Left ventricle myocardium inferior (tissue), 1 donor: Measurements from ENCODE around the gene PCNT. TPM values are rescaled to one million over a fixed set of nuclear protein-coding genes. Genes with fewer than 3 reads are reported as not detected.
"Not testable (repeated sequence)": the region's sequence is repeated elsewhere in the genome, so short reads cannot be mapped to it uniquely, and the experiment has no call there.

Experiments
- DNase-seq: peaks from one replicate; pipeline ENCODE4 v3.0.0-alpha.2; 2020
- H3K27ac ChIP-seq: fragments of 200-600 bp; replicated peaks from 2 replicates; pipeline ENCODE4 v1.8.0; 2021
- H3K27me3 ChIP-seq: fragments of 200-600 bp; 2 replicates; pipeline ENCODE4 v1.8.0; 2021; ENCODE audit warnings: low read depth
- H3K36me3 ChIP-seq: fragments of 200-600 bp; 2 replicates; pipeline ENCODE4 v1.8.0; 2021
- H3K4me1 ChIP-seq: fragments of 200-600 bp; 2 replicates; pipeline ENCODE4 v1.8.0; 2021
- H3K4me3 ChIP-seq: fragments of 200-600 bp; 2 replicates; pipeline ENCODE4 v1.8.0; 2021; ENCODE audit warnings: mild to moderate bottlenecking, moderate library complexity
- H3K9me3 ChIP-seq: fragments of 200-600 bp; replicated peaks from 2 replicates; pipeline ENCODE4 v1.8.0; 2021
- intact Hi-C: fragments of 100-400 bp; cut with micrococcal nuclease; formaldehyde crosslinking; loops from one replicate; pipeline ENCODE4 v1.11.0; 2022
- total RNA-seq: library from RNA; stranded (reverse); fragmentation: NEBNext Ultra II Directional; extraction: Animal tissue kit (Norgen Biotek cat#: 25700); gene quantifications from one replicate; pipeline ENCODE4 v1.2.1, GENCODE V29; 2021
- TF ChIP-seq, protein P1 (sequence below): fragments of 200-600 bp; IDR thresholded peaks from 2 replicates; pipeline ENCODE4 v1.8.0; 2021; ENCODE audit warnings: antibody characterized with exemption, mild to moderate bottlenecking, borderline replicate concordance
- donor health status: DM: no; HTN: yes; CAD: no; lungs with severe emphysema.

The PCNT gene
- total RNA-seq, 1 donor from 2014 or later: 36.3 TPM

DNA sequence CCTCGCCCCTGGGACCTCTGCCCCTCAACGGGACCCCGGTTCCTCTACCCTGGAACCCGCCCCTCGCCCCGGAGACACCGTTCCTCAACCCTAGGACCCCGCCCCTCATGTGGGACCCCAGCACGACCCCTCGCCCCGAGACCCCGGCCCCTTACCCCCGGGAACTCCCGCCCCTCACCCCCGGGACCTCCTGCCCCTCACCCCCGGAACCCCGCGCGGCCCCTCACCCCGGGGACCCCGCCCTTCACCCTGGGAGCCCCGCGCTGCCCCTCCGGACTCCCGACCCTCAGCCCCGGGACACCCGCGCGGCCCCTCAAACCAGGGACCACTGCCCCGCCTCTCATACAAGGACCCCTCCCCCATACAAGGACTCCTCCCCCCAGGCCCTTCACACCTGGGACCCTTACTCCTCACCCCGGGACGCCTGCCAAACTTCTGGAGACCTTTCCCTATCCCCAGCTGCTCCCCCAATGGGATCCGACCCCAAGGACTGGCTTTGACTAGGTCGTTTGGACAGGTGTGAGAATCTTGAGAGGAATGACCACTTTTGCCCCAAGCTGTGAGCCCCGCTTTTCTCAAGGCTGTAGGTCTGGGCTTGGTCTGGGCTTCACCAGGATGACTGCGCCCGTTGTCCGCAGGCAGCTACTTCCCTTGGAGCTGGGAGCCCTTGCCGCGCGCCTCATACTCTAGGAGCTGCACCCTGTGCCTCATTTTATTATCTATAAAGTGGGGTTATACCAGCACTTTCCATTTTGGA is 135.6 kb downstream of the PCNT start:
- peak; percentile 47 for DNase-seq
- Histone ChIP-seq H3K27me3 (no peaks in the 10 kb centered on the region), H3K4me1 (peaks cover 83% of the 10 kb centered on the region), H3K4me3 (peak overlapping the region; percentile 98), H3K27ac (peak overlapping the region; percentile 98), H3K36me3 (peaks cover 17% of the 10 kb centered on the region), H3K9me3 (no peaks in the 10 kb centered on the region)
- intact Hi-C loops: no loop called here
- TF ChIP-seq, protein P1, sequence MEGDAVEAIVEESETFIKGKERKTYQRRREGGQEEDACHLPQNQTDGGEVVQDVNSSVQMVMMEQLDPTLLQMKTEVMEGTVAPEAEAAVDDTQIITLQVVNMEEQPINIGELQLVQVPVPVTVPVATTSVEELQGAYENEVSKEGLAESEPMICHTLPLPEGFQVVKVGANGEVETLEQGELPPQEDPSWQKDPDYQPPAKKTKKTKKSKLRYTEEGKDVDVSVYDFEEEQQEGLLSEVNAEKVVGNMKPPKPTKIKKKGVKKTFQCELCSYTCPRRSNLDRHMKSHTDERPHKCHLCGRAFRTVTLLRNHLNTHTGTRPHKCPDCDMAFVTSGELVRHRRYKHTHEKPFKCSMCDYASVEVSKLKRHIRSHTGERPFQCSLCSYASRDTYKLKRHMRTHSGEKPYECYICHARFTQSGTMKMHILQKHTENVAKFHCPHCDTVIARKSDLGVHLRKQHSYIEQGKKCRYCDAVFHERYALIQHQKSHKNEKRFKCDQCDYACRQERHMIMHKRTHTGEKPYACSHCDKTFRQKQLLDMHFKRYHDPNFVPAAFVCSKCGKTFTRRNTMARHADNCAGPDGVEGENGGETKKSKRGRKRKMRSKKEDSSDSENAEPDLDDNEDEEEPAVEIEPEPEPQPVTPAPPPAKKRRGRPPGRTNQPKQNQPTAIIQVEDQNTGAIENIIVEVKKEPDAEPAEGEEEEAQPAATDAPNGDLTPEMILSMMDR: no peak

- intact Hi-C loops: no loop called here
- Histone ChIP-seq H3K9me3 (no peaks in the 10 kb centered on the region), H3K4me1 (peaks cover 59% of the 10 kb centered on the region)
Observed at GRCh38 chr21:46461909-46462308, 138.0 kb downstream of the PCNT start.

DNA sequence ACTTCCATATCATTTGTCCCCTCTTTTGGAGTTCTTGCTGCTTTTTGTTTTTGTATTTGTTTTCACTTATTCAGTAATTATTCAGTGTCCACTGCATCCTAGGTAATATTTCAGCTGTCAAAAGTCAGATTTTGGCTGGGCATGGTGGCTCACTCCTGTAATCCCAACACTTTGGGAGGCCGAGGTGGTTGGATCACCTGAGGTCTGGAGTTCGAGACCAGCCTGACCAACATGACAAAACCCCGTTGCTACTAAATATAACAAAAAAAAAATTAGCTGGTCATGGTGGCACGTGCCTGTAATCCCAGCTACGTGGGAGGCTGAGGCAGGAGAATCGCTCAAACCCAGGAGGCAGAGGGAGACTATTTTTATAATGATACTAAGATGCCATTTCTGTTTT is 141.2 kb downstream of the PCNT start:
- H3K27ac ChIP-seq: peak overlapping the region; percentile 7
- H3K27me3 ChIP-seq, intact Hi-C loops, H3K4me3 ChIP-seq, DNase-seq, H3K9me3 ChIP-seq: not testable (repeated sequence)
- peaks cover 33% of the 10 kb centered on the region for H3K4me1 ChIP-seq
- peaks cover 13% of the 10 kb centered on the region for H3K36me3 ChIP-seq

More at GRCh38 chr21:46461909-46462308, 138.0 kb downstream of the PCNT start:
- H3K36me3 ChIP-seq: peaks cover 13% of the 10 kb centered on the region
- no peak overlapping the region for H3K4me3 ChIP-seq
- peak overlapping the region; percentile 47 for H3K27ac ChIP-seq
- TF ChIP-seq, protein P1: no peak
- DNase-seq: no peak
- no peaks in the 10 kb centered on the region for H3K27me3 ChIP-seq

GRCh38 chr21:46465651-46466050 is 141.7 kb downstream of the PCNT start:
- Histone ChIP-seq H3K36me3 (peaks cover 13% of the 10 kb centered on the region), H3K27ac (peak overlapping the region; percentile 7), H3K27me3 (no peaks in the 10 kb centered on the region), H3K4me1 (peaks cover 28% of the 10 kb centered on the region), H3K9me3 (no peaks in the 10 kb centered on the region), H3K4me3 (no peak overlapping the region)
- no peak for DNase-seq
- TF ChIP-seq, protein P1: no peak
- intact Hi-C loops: no loop called here

DNA sequence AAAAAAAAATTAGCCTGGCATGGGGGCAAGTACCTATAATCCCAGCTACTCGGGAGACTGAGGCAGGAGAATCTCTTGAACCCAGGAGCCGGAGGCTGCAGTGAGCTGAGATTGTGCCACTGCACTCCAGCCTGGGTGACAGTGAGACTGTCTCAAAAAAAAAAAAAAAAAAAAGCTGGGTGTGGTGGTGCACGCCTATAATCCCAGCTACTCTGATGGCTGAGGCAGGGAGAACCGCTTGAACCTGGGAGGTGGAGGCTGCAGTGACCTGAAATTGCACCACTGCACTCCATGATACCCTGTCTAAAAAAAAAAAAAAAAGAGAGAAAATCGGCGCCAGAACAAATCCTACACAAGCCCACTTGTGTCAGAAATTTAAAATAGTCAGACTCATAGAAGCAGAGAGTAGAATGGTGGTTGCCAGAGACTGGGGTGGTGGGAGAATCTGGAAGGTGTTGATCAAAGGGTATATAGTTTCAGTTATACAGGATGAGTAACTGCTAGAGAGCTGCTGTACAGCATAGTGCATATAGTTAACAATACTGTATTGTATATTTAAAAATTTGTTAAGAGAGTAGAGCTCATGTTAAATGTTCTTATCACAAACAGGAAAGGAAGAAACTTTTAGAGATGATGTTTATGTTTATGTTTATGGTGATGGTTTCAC is 144.3 kb downstream of the PCNT start:
- Histone ChIP-seq H3K27me3 (no peaks in the 10 kb centered on the region), H3K4me3 (no peak overlapping the region), H3K36me3 (peaks cover 7% of the 10 kb centered on the region), H3K9me3 (no peaks in the 10 kb centered on the region), H3K4me1 (peaks cover 20% of the 10 kb centered on the region), H3K27ac (no peak overlapping the region)
- TF ChIP-seq, protein P1: no peak
- DNase-seq: no peak
- intact Hi-C loops: no loop called here

DNA sequence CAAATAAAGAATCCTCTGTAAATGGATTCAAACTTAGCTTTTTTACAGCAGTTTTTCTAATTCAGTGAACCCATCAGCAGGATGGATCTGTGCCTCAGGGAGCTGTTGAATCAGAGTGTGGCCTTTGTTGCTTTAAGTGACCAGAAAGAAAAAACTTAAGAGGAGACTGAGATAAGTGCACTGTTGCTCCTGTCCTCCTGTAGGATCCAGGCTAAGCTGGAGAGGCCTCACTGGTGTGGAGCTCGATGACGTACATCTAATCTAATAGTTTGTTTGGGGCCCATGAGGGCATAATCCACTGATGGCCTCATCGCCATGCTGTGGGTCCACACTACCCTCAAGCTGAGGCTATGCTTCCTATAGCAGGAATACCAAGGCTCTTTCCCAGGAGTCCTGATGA is 145.3 kb downstream of the PCNT start:
- intact Hi-C loops: no loop called here
- TF ChIP-seq, protein P1: no peak
- Histone ChIP-seq H3K27me3 (no peaks in the 10 kb centered on the region), H3K36me3 (peaks cover 4% of the 10 kb centered on the region), H3K9me3 (no peaks in the 10 kb centered on the region), H3K4me1 (peaks cover 18% of the 10 kb centered on the region), H3K27ac (no peak overlapping the region), H3K4me3 (no peak overlapping the region)
- no peak for DNase-seq
